ENCODE data around the gene PLXNA2.

PLXNA2 gene

GRCh38 chr1:208218237-208219097 lies 25.7 kb downstream of the PLXNA2 start:
- ATAC-seq, result no peak
- no peak for TF ChIP-seq SNAI2 (CRISPR knock-in tag; IDR thresholded peaks at IDR 0.05)
- TF ChIP-seq TCF4 (CRISPR knock-in tag; IDR thresholded peaks at IDR 0.05; ENCODE audit: borderline replicate concordance), result no peak
- TF ChIP-seq ZNF8 (CRISPR knock-in tag; IDR thresholded peaks at IDR 0.05), result no peak
- no peak for TF ChIP-seq PPARA (CRISPR knock-in tag; IDR thresholded peaks at IDR 0.05; ENCODE audit: borderline replicate concordance)
- no peak for TF ChIP-seq TSHZ2 (CRISPR knock-in tag; IDR thresholded peaks at IDR 0.05)
- no peak for TF ChIP-seq ZFP3 (CRISPR knock-in tag; IDR thresholded peaks at IDR 0.05)
- TF ChIP-seq ARNTL (CRISPR knock-in tag; IDR thresholded peaks at IDR 0.05; ENCODE audit: borderline replicate concordance, low read depth), result no peak
- no peak for TF ChIP-seq CSDC2 (CRISPR knock-in tag; IDR thresholded peaks at IDR 0.05)
- TF ChIP-seq ISL1 (CRISPR knock-in tag; IDR thresholded peaks at IDR 0.05), result no peak
- no peak for TF ChIP-seq CSRNP3 (CRISPR knock-in tag; IDR thresholded peaks at IDR 0.05)

- no peak for ATAC-seq
- no peak for TF ChIP-seq TOX (CRISPR knock-in tag; IDR thresholded peaks at IDR 0.05; ENCODE audit: borderline replicate concordance)
- TF ChIP-seq CSDC2 (CRISPR knock-in tag; IDR thresholded peaks at IDR 0.05), result no peak
- TF ChIP-seq BACH2 (CRISPR knock-in tag; IDR thresholded peaks at IDR 0.05; ENCODE audit: borderline replicate concordance), result no peak
- TF ChIP-seq TCF4 (CRISPR knock-in tag; IDR thresholded peaks at IDR 0.05; ENCODE audit: borderline replicate concordance), result no peak
- no peak for TF ChIP-seq ZNF70 (CRISPR knock-in tag; IDR thresholded peaks at IDR 0.05)
- TF ChIP-seq OSR1 (CRISPR knock-in tag; IDR thresholded peaks at IDR 0.05), result no peak
- TF ChIP-seq ZFP3 (CRISPR knock-in tag; IDR thresholded peaks at IDR 0.05), result no peak
- TF ChIP-seq SNAI2 (CRISPR knock-in tag; IDR thresholded peaks at IDR 0.05), result no peak
- TF ChIP-seq PPARA (CRISPR knock-in tag; IDR thresholded peaks at IDR 0.05; ENCODE audit: borderline replicate concordance), result no peak
- TF ChIP-seq CREB5 (CRISPR knock-in tag; IDR thresholded peaks at IDR 0.05; ENCODE audit: low read depth), result no peak
- no peak for TF ChIP-seq GLIS3 (CRISPR knock-in tag; IDR thresholded peaks at IDR 0.05)
- no peak for TF ChIP-seq ZC3H10 (CRISPR knock-in tag; IDR thresholded peaks at IDR 0.05)
- TF ChIP-seq ISL1 (CRISPR knock-in tag; IDR thresholded peaks at IDR 0.05), result no peak
- TF ChIP-seq PATZ1 (CRISPR knock-in tag; IDR thresholded peaks at IDR 0.05; ENCODE audit: borderline replicate concordance), result no peak
- no peak for TF ChIP-seq CSRNP3 (CRISPR knock-in tag; IDR thresholded peaks at IDR 0.05)
- TF ChIP-seq ARNTL (CRISPR knock-in tag; IDR thresholded peaks at IDR 0.05; ENCODE audit: borderline replicate concordance, low read depth), result no peak
Observed at GRCh38 chr1:208217781-208218180, 26.4 kb downstream of the PLXNA2 start.

GRCh38 chr1:208216806-208217205 lies 27.4 kb downstream of the PLXNA2 start:
- ATAC-seq, result no peak
- TF ChIP-seq ZNF70 (CRISPR knock-in tag; IDR thresholded peaks at IDR 0.05) (no peak), ZFP30 (CRISPR knock-in tag; IDR thresholded peaks at IDR 0.05) (no peak), POU6F1 (CRISPR knock-in tag; IDR thresholded peaks at IDR 0.05; ENCODE audit: borderline replicate concordance, low read depth) (no peak), RARB (CRISPR knock-in tag; IDR thresholded peaks at IDR 0.05) (no peak), TCF4 (CRISPR knock-in tag; IDR thresholded peaks at IDR 0.05; ENCODE audit: borderline replicate concordance) (no peak), OSR1 (CRISPR knock-in tag; IDR thresholded peaks at IDR 0.05) (no peak), TSHZ2 (CRISPR knock-in tag; IDR thresholded peaks at IDR 0.05) (no peak), ZNF8 (CRISPR knock-in tag; IDR thresholded peaks at IDR 0.05) (no peak)
